ENCODE measurements around the gene TP53BP1.

GRCh38 chr15:43390723-43391122, 102.2 kb downstream of the TP53BP1 start:
- TF ChIP-seq CTCF (IDR thresholded peaks at IDR 0.05; ENCODE audit: low read length), result no peak
- no peak for TF ChIP-seq EZH2 (IDR thresholded peaks at IDR 0.05; ENCODE audit: borderline replicate concordance, low read length)

All from OCI-LY1 (cell line).